Choroid plexus epithelial cell (primary cell): ENCODE measurements around the gene TMEM14C.

Source experiments
- DNase-seq: peaks from one replicate; pipeline ENCODE4 v3.0.0-alpha.2; 2010; ENCODE audit warnings: low read depth
- H3K4me3 ChIP-seq: 2 replicates; pipeline ENCODE4 v1.5.1; 2011; ENCODE audit warnings: low read depth, mild to moderate bottlenecking, control low read depth, low read length, moderate library complexity
- TF ChIP-seq, protein P1 (sequence below): conservative IDR thresholded peaks from 2 replicates; pipeline ENCODE4 v1.5.1; 2011; ENCODE audit warnings: low read depth, mild to moderate bottlenecking, control low read depth, inconsistent platforms, low read length, moderate library complexity

Gene TMEM14C

GRCh38 chr6:10722820-10723566, at the start of gene TMEM14C:
Gene TMEM14C (plus strand): TSS chr6:10723070. CDS start chr6:10724614, 1,544 bp downstream.
- DNase-seq = peak; percentile 100

DNA sequence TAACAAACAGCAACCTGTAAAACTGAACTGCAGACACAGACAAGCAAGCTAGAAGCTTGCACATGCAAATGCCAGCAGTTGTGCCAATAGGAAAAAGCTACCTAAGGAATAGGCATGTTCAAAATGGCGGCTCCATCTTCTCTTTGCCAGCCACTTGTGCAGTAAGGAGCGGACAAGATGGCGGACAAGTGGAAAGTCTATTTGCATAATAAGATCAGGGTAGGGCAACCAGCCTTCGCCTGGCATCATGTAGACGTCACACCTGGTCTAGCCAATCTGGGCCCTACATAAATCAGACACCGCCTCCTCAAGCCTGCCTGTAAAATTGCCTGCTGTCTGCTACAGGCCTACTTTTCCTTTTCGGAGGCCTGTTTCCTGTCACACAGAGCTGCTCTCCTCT, 46.5 kb upstream of the TMEM14C start:
- no peak overlapping the region for H3K4me3 ChIP-seq
- TF ChIP-seq, protein P1, sequence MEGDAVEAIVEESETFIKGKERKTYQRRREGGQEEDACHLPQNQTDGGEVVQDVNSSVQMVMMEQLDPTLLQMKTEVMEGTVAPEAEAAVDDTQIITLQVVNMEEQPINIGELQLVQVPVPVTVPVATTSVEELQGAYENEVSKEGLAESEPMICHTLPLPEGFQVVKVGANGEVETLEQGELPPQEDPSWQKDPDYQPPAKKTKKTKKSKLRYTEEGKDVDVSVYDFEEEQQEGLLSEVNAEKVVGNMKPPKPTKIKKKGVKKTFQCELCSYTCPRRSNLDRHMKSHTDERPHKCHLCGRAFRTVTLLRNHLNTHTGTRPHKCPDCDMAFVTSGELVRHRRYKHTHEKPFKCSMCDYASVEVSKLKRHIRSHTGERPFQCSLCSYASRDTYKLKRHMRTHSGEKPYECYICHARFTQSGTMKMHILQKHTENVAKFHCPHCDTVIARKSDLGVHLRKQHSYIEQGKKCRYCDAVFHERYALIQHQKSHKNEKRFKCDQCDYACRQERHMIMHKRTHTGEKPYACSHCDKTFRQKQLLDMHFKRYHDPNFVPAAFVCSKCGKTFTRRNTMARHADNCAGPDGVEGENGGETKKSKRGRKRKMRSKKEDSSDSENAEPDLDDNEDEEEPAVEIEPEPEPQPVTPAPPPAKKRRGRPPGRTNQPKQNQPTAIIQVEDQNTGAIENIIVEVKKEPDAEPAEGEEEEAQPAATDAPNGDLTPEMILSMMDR = no peak

More at GRCh38 chr6:10722820-10723566, at the start of gene TMEM14C:
- TF ChIP-seq, protein P1 = no peak
- H3K4me3 ChIP-seq = peak within 1 kb of the TSS; percentile 85

DNA sequence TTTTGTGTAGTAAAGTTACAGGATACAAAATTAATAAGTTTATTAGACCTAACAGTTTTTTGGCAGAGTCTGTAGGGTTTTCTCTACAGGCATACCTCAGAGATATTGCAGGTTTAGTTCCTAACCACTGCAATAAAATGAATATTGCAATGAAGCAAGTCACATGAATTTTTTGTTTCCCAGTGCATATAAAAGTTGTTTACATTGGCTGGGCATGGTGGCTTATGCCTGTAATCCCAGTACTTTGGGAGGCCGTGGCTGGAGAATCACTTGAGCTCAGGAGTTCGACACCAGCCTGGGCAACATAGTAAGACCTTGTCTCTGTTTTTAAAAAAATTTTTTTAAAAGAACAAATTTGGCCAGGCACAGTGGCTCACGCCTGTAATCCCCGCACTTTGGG, 44.4 kb upstream of the TMEM14C start:
- no peak for DNase-seq
- TF ChIP-seq, protein P1 = no peak
- H3K4me3 ChIP-seq = no peak overlapping the region

More for the DNA sequence above, 46.5 kb upstream of the TMEM14C start:
- DNase-seq = no peak

DNA sequence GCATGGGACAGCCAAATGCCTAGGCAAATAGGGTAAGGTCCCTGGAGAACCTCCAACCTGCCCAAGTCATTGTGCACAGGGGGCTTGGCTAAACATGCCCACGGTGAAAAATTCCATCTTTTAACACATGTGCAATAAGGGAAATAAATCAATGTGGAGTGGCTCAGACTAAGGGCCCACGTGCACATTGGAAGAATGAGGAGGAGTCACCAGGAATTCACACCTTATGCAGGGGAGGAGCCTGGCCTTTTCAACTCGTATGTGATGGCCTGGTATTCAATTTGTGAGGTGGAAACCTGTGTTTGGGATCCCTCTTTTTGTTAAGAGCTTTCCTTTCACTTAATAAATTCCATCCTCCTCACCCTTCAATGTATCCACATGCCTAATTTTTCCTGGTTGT, 41.1 kb upstream of the TMEM14C start:
- DNase-seq = no peak

GRCh38 chr6:10682355-10682988, 40.4 kb upstream of the TMEM14C start:
- no peak for DNase-seq
- TF ChIP-seq, protein P1 = no peak
- H3K4me3 ChIP-seq = no peak overlapping the region

More for the DNA sequence above, 41.1 kb upstream of the TMEM14C start:
- H3K4me3 ChIP-seq = no peak overlapping the region
- TF ChIP-seq, protein P1 = no peak

DNA sequence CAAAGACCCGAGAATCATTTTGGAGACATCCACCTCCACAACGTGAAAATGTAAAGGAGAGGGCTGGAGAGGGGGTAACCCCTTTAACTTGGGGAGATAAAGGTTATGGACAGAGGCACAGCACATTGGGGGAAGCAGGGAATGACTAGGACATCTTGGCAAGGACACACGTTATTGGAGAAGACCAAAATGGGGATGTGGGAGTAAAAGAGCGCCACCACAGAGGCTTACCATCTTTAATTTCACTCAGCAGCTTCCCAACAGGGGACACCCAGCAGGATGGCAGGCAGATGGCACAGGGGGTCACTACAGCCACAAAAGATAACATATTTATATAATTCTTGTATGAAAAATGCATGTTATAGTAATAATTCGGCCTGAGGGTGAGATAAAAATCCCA, 38.3 kb upstream of the TMEM14C start:
- H3K4me3 ChIP-seq = no peak overlapping the region
- DNase-seq = no peak
- TF ChIP-seq, protein P1 = no peak
